Right lobe of liver (tissue), 4 donors: ENCODE results near the gene OR2A14.

Source experiments
- POLR2A ChIP-seq: fragments of 450-650 bp; IDR thresholded peaks from one replicate; pipeline ENCODE4 v1.6.1; 2017; ENCODE audit warnings: antibody characterized with exemption, mild to moderate bottlenecking
- TF ChIP-seq, protein P1 (sequence below), 4 donors: fragments of 200-600 bp in 3 of 4; fragments of 450-650 bp in 1 of 4; IDR thresholded peaks; one replicate each; pipeline versions ENCODE4 v1.5.1 to v1.8.0; 2016 to 2022; ENCODE audit warnings: antibody characterized with exemption in 4 of 4, mild to moderate bottlenecking in 2 of 4
- donor health status: DM: no; HTN: no; CAD: no.
- donor health status: DM: no; HTN: no; CAD: no.
- donor health status: DM: no; HTN: yes; CAD: no.

- TF ChIP-seq, protein P1, sequence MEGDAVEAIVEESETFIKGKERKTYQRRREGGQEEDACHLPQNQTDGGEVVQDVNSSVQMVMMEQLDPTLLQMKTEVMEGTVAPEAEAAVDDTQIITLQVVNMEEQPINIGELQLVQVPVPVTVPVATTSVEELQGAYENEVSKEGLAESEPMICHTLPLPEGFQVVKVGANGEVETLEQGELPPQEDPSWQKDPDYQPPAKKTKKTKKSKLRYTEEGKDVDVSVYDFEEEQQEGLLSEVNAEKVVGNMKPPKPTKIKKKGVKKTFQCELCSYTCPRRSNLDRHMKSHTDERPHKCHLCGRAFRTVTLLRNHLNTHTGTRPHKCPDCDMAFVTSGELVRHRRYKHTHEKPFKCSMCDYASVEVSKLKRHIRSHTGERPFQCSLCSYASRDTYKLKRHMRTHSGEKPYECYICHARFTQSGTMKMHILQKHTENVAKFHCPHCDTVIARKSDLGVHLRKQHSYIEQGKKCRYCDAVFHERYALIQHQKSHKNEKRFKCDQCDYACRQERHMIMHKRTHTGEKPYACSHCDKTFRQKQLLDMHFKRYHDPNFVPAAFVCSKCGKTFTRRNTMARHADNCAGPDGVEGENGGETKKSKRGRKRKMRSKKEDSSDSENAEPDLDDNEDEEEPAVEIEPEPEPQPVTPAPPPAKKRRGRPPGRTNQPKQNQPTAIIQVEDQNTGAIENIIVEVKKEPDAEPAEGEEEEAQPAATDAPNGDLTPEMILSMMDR (IDR thresholded peaks at IDR 0.05) = no peak
- TF ChIP-seq POLR2A = no peak
These were observed 22.4 kb upstream of the OR2A14 start for GRCh38 chr7:144100607-144101006.
